Testis (tissue), 3 donors: ENCODE results near the gene DOK3. TPM values are rescaled to one million over a fixed set of nuclear protein-coding genes. Genes with fewer than 3 reads are reported as not detected.
"Not testable (repeated sequence)": the region's sequence is repeated elsewhere in the genome, so short reads cannot be mapped to it uniquely, and the experiment has no call there.

Experiments used
- DNase-seq: peaks from one replicate; pipeline ENCODE4 v3.0.0-alpha.2; 2019
- H3K27ac ChIP-seq, 2 donors: fragments of 200-600 bp; sonication (generic); one replicate each; pipeline ENCODE4 v1.5.1; 2019
- H3K27me3 ChIP-seq: fragments of 200-600 bp; sonication (generic); one replicate; pipeline ENCODE4 v1.5.1; 2019
- H3K36me3 ChIP-seq: fragments of 200-600 bp; sonication (generic); one replicate; pipeline ENCODE4 v1.5.1; 2017; ENCODE audit warnings: low read depth; ENCODE audit errors: missing control alignments
- H3K4me1 ChIP-seq: fragments of 200-600 bp; sonication (generic); one replicate; pipeline ENCODE4 v1.5.1; 2019
- H3K4me3 ChIP-seq, 2 donors: fragments of 200-600 bp; sonication (generic); one replicate each; pipeline ENCODE4 v1.5.1; 2017 to 2019
- H3K9me3 ChIP-seq: fragments of 200-600 bp; sonication (generic); one replicate; pipeline ENCODE4 v1.5.1; 2017
- CTCF ChIP-seq, 3 experiments: fragments of 450-650 bp in 2 of 3; fragments of 200-600 bp in 1 of 3; sonication (generic) in 1 of 3; IDR thresholded peaks; one replicate each; pipeline ENCODE4 v1.5.1; 2016 to 2019; ENCODE audit warnings: antibody characterized with exemption in 3 of 3, mild to moderate bottlenecking in 2 of 3, moderate library complexity in 1 of 3
- POLR2A ChIP-seq: fragments of 450-650 bp; IDR thresholded peaks from one replicate; pipeline ENCODE4 v1.6.1; 2017; ENCODE audit warnings: antibody characterized with exemption, mild to moderate bottlenecking, moderate library complexity
- WGBS, 2 donors: methylation state at CpG; one replicate each; pipeline ENCODE4 v1.1.5; 2018; 5-methylcytosine and 5-hydroxymethylcytosine counted together
- intact Hi-C: fragments of 100-400 bp; cut with DNase I; formaldehyde crosslinking; loops from one replicate; pipeline ENCODE4 v1.15.1; 2023; ENCODE audit warnings: low total_unique reads
- polyA plus RNA-seq: library from polyadenylated mRNA; stranded (reverse); fragments of 350-450 nt; fragmentation: Illumina TruSeq; extraction: RNeasy Lipid Tissue Mini Kit (QIAGEN cat#74804); gene quantifications from one replicate; pipeline ENCODE4 v1.2.3, GENCODE V29; 2014; ENCODE audit warnings: low read depth, low replicate concordance; ENCODE audit not compliant: insufficient read depth
- total RNA-seq, 2 donors: library from RNA; depleted of rRNA; stranded (reverse); fragments of >200 nt; gene quantifications; one replicate each; pipeline ENCODE4 v1.2.3, GENCODE V29; 2016

DOK3 gene
- total and polyA plus RNA-seq, 3 donors from 2014 or later, result 10.4 to 18.7 (median 10.7) TPM

GRCh38 chr5:177486256-177486655 is 23.4 kb downstream of the DOK3 start:
- H3K4me1 ChIP-seq, result peaks cover 7% of the 10 kb centered on the region
- H3K36me3 ChIP-seq, result no peaks in the 10 kb centered on the region
- intact Hi-C loops, result no loop called here
- TF ChIP-seq POLR2A (no peak), CTCF (IDR thresholded peaks at IDR 0.05) (no peak)
- H3K27me3 ChIP-seq, result no peaks in the 10 kb centered on the region
- H3K4me3 ChIP-seq, result no peak overlapping the region
- no peak overlapping the region for H3K27ac ChIP-seq
- no peaks in the 10 kb centered on the region for H3K9me3 ChIP-seq
- no peak for DNase-seq
- 97 to 98% methylated on average over 3 of the region's 3 CpGs for WGBS, 2 donors

- H3K27ac ChIP-seq, H3K27me3 ChIP-seq, intact Hi-C loops, H3K36me3 ChIP-seq, H3K4me3 ChIP-seq, DNase-seq, H3K4me1 ChIP-seq, H3K9me3 ChIP-seq: not testable (repeated sequence)
- WGBS, 2 donors, result 90 to 96% methylated on average over 3 of the region's 3 CpGs
These were observed 23.9 kb downstream of the DOK3 start for GRCh38 chr5:177485753-177486152.

- Histone ChIP-seq H3K36me3 (no peaks in the 10 kb centered on the region), H3K27ac (no peak overlapping the region), H3K27me3 (no peaks in the 10 kb centered on the region), H3K4me3 (no peak overlapping the region), H3K9me3 (no peaks in the 10 kb centered on the region), H3K4me1 (peaks cover 8% of the 10 kb centered on the region)
- TF ChIP-seq POLR2A (no peak), CTCF (IDR thresholded peaks at IDR 0.05) (no peak)
- intact Hi-C loops, result no loop called here
- DNase-seq, result no peak
- 49 to 59% methylated on average over 12 to 13 of the region's 13 CpGs for WGBS, 2 donors
These were observed 24.6 kb downstream of the DOK3 start for GRCh38 chr5:177484902-177485549.

GRCh38 chr5:177483994-177484901 is 25.4 kb downstream of the DOK3 start:
- Histone ChIP-seq H3K27ac (no peak overlapping the region), H3K4me1 (peaks cover 16% of the 10 kb centered on the region)
- no peak for DNase-seq

More at GRCh38 chr5:177483994-177484901, 25.4 kb downstream of the DOK3 start:
- TF ChIP-seq POLR2A (no peak), CTCF (IDR thresholded peaks at IDR 0.05) (no peak)
- Histone ChIP-seq H3K36me3 (no peaks in the 10 kb centered on the region), H3K9me3 (no peaks in the 10 kb centered on the region), H3K27me3 (no peaks in the 10 kb centered on the region), H3K4me3 (no peak overlapping the region)
- intact Hi-C loops, result no loop called here
- WGBS, 2 donors, result 71 to 74% methylated on average over 22 of the region's 22 CpGs
